ENCODE results near the gene CD22.
"Not testable (repeated sequence)": the region's sequence is repeated elsewhere in the genome, so short reads cannot be mapped to it uniquely, and the experiment has no call there.

CD22 gene

GRCh38 chr19:35359395-35359794 lies 30.4 kb downstream of the CD22 start:
- DNase-seq (ENCODE audit: low spot score) = not testable (repeated sequence)

- DNase-seq (ENCODE audit: low spot score) = not testable (repeated sequence)
Observed at GRCh38 chr19:35360081-35360480, 31.1 kb downstream of the CD22 start.

- DNase-seq (ENCODE audit: low spot score) = no peak
Observed at GRCh38 chr19:35360880-35361420, 32.0 kb downstream of the CD22 start.

- DNase-seq (ENCODE audit: low spot score) = no peak
Observed at GRCh38 chr19:35362261-35363000, 33.4 kb downstream of the CD22 start.

- no peak for DNase-seq (ENCODE audit: low spot score)
Observed at GRCh38 chr19:35363001-35363590, 34.1 kb downstream of the CD22 start.

- no peak for DNase-seq (ENCODE audit: low spot score)
Observed at GRCh38 chr19:35363711-35364425, 34.9 kb downstream of the CD22 start.

GRCh38 chr19:35365303-35365702 lies 36.3 kb downstream of the CD22 start:
- DNase-seq (ENCODE audit: low spot score) = no peak

GRCh38 chr19:35368378-35368777 lies 39.4 kb downstream of the CD22 start:
- DNase-seq (ENCODE audit: low spot score) = no peak

- DNase-seq (ENCODE audit: low spot score) = no peak
Observed at GRCh38 chr19:35369522-35369921, 40.5 kb downstream of the CD22 start.

GRCh38 chr19:35370722-35371121 lies 41.7 kb downstream of the CD22 start, which contains the start of gene GPR42:
Gene GPR42, plus strand, starts transcription at chr19:35371068. Its CDS starts 292 bp downstream, at chr19:35371360.
- DNase-seq (ENCODE audit: low spot score) = no peak

- DNase-seq (ENCODE audit: low spot score) = no peak
Observed at GRCh38 chr19:35373492-35373891, 44.5 kb downstream of the CD22 start.

GRCh38 chr19:35374031-35374430 lies 45.0 kb downstream of the CD22 start:
- not testable (repeated sequence) for DNase-seq (ENCODE audit: low spot score)

- DNase-seq (ENCODE audit: low spot score) = no peak
Observed at GRCh38 chr19:35375505-35376307, 46.7 kb downstream of the CD22 start.

- no peak for DNase-seq (ENCODE audit: low spot score)
Observed at GRCh38 chr19:35377656-35378055, 48.7 kb downstream of the CD22 start.

- DNase-seq (ENCODE audit: low spot score) = no peak
Observed at GRCh38 chr19:35378356-35378755, 49.4 kb downstream of the CD22 start.

GRCh38 chr19:35379545-35379944 lies 50.6 kb downstream of the CD22 start:
- DNase-seq (ENCODE audit: low spot score) = not testable (repeated sequence)

GRCh38 chr19:35379992-35380391 lies 51.0 kb downstream of the CD22 start:
- DNase-seq (ENCODE audit: low spot score) = no peak

GRCh38 chr19:35380450-35381124 lies 51.6 kb downstream of the CD22 start:
- DNase-seq (ENCODE audit: low spot score) = no peak

- DNase-seq (ENCODE audit: low spot score) = no peak
Observed at GRCh38 chr19:35381318-35381717, 52.3 kb downstream of the CD22 start.

GRCh38 chr19:35381926-35382325 lies 52.9 kb downstream of the CD22 start:
- DNase-seq (ENCODE audit: low spot score) = no peak

- no peak for DNase-seq (ENCODE audit: low spot score)
Observed at GRCh38 chr19:35383536-35383935, 54.5 kb downstream of the CD22 start.
